Measurements from ENCODE around the gene GGCX. TPM values are rescaled to one million over a fixed set of nuclear protein-coding genes. Genes with fewer than 3 reads are reported as not detected.
A peak's percentile ranks its signal among the peaks of the same experiment; 100 is the strongest.

Gene GGCX
- total and polyA plus RNA-seq, 2 of the 13 experiments (the other 11 are each of a cell fraction or from before 2014, with no cell fraction given): 72.5 to 103 TPM

GRCh38 chr2:85601771-85602475, 40.6 kb upstream of the GGCX start (continued):
- TF ChIP-seq ZBTB4 (CRISPR knock-in tag; IDR thresholded peaks at IDR 0.05; ENCODE audit: borderline replicate concordance) (no peak), ZFP36L1 (CRISPR knock-in tag; IDR thresholded peaks at IDR 0.05) (0 out of 2 replicates have a peak, but pooled peaks have one; percentile 24), MATR3 (CRISPR knock-in tag; IDR thresholded peaks at IDR 0.05) (no peak), ZNF362 (CRISPR knock-in tag; IDR thresholded peaks at IDR 0.05; ENCODE audit: borderline replicate concordance) (no peak), ZNF703 (CRISPR knock-in tag; IDR thresholded peaks at IDR 0.05; ENCODE audit: borderline replicate concordance) (no peak), CREB1 (IDR thresholded peaks at IDR 0.05) (0 out of 2 replicates have a peak, but pooled peaks have one; percentile 2), CREB1 (CRISPR knock-in tag; IDR thresholded peaks at IDR 0.05) (no peak), ZBTB33 (CRISPR knock-in tag; IDR thresholded peaks at IDR 0.05) (no peak), HNRNPLL (IDR thresholded peaks at IDR 0.05; ENCODE audit: low read depth, low read length, poor library complexity, severe bottlenecking) (no peak), ZBTB26 (CRISPR knock-in tag; IDR thresholded peaks at IDR 0.05; ENCODE audit: borderline replicate concordance) (peak; percentile 75; the same call in 1 of the 2 replicates), ZNF34 (CRISPR knock-in tag; IDR thresholded peaks at IDR 0.05; ENCODE audit: borderline replicate concordance) (no peak), IRF9 (CRISPR knock-in tag; IDR thresholded peaks at IDR 0.05; ENCODE audit: borderline replicate concordance) (no peak), KLF15 (CRISPR knock-in tag; IDR thresholded peaks at IDR 0.05; ENCODE audit: borderline replicate concordance) (peak; percentile 14; the same call in 1 of the 2 replicates), PAF1 (CRISPR knock-in tag; IDR thresholded peaks at IDR 0.05) (no peak), NFYC (CRISPR knock-in tag; IDR thresholded peaks at IDR 0.05) (peak; percentile 42; the same call in 1 of the 2 replicates), SMC3 (IDR thresholded peaks at IDR 0.05; ENCODE audit: low read length) (no peak), ZNF17 (CRISPR knock-in tag; IDR thresholded peaks at IDR 0.05) (no peak), ZNF343 (CRISPR knock-in tag; IDR thresholded peaks at IDR 0.05) (0 out of 2 replicates have a peak, but pooled peaks have one; percentile 28)

Data from HepG2 (cell line).